Measurements from ENCODE around the gene DPM1. TPM values are rescaled to one million over a fixed set of nuclear protein-coding genes. Genes with fewer than 3 reads are reported as not detected.

The DPM1 gene
- total RNA-seq, 1 donor from 2014 or later, result 44.9 TPM

GRCh38 chr20:50967586-50967985, 9.3 kb upstream of the DPM1 start:
- TF ChIP-seq, protein P1, sequence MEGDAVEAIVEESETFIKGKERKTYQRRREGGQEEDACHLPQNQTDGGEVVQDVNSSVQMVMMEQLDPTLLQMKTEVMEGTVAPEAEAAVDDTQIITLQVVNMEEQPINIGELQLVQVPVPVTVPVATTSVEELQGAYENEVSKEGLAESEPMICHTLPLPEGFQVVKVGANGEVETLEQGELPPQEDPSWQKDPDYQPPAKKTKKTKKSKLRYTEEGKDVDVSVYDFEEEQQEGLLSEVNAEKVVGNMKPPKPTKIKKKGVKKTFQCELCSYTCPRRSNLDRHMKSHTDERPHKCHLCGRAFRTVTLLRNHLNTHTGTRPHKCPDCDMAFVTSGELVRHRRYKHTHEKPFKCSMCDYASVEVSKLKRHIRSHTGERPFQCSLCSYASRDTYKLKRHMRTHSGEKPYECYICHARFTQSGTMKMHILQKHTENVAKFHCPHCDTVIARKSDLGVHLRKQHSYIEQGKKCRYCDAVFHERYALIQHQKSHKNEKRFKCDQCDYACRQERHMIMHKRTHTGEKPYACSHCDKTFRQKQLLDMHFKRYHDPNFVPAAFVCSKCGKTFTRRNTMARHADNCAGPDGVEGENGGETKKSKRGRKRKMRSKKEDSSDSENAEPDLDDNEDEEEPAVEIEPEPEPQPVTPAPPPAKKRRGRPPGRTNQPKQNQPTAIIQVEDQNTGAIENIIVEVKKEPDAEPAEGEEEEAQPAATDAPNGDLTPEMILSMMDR (IDR thresholded peaks at IDR 0.05; ENCODE audit: borderline replicate concordance), result no peak
- peaks cover under 1% of the 10 kb centered on the region for H3K36me3 ChIP-seq
- intact Hi-C loops (cut with micrococcal nuclease), result no loop called here
- no peak for DNase-seq
- no peaks in the 10 kb centered on the region for H3K27me3 ChIP-seq (ENCODE audit: low read depth)
- no peaks in the 10 kb centered on the region for H3K9me3 ChIP-seq (replicated peaks)
- no peaks in the 10 kb centered on the region for H3K4me1 ChIP-seq
- H3K27ac ChIP-seq (replicated peaks), result no peak overlapping the region
- H3K4me3 ChIP-seq, result no peak overlapping the region

- Histone ChIP-seq H3K27ac (replicated peaks) (peak overlapping the region; percentile 96), H3K4me1 (peaks cover 68% of the 10 kb centered on the region), H3K4me3 (peak overlapping the region; percentile 96), H3K36me3 (peaks cover 20% of the 10 kb centered on the region), H3K9me3 (replicated peaks) (peaks cover 3% of the 10 kb centered on the region), H3K27me3 (ENCODE audit: low read depth) (no peaks in the 10 kb centered on the region)
- TF ChIP-seq, protein P1 (IDR thresholded peaks at IDR 0.05; ENCODE audit: borderline replicate concordance), result no peak
- intact Hi-C loops (cut with micrococcal nuclease), result no loop called here
- no peak for DNase-seq
Measured at GRCh38 chr20:50959543-50960126, 1.3 kb upstream of the DPM1 start.

GRCh38 chr20:50958615-50959542, 547 bp upstream of the DPM1 start, which contains the start of gene MOCS3:
MOCS3 (plus strand) TSS chr20:50958818; CDS start chr20:50958843, 25 bp downstream.
- H3K4me1 ChIP-seq, result peaks cover 69% of the 10 kb centered on the region
- peak; percentile 69 for DNase-seq
- H3K36me3 ChIP-seq, result peaks cover 28% of the 10 kb centered on the region
- intact Hi-C loops (cut with micrococcal nuclease), result no loop called here
- no peaks in the 10 kb centered on the region for H3K27me3 ChIP-seq (ENCODE audit: low read depth)
- peaks cover 3% of the 10 kb centered on the region for H3K9me3 ChIP-seq (replicated peaks)
- H3K4me3 ChIP-seq, result peak within 1 kb of the TSS; percentile 96
- TF ChIP-seq, protein P1 (IDR thresholded peaks at IDR 0.05; ENCODE audit: borderline replicate concordance), result no peak
- H3K27ac ChIP-seq (replicated peaks), result peak within 1 kb of the TSS; percentile 96

DNA sequence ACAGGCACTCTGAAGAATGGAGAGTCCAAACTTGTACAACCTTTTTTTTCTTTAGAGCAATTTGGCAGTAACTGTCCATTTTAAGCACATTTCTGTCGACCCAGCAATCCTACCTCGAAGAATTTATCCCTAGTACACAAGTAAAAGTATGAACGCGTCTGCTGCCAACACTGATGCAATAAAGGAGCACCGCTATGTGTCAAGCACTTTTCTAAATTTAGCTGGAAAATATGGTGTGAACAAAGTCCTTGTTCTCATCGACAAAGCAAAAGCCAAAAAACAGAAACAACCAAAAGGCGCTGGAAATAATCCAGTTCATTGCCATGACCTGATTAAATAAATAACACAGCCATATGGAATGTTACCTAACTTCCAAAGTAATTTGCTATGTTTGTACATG, 1.1 kb downstream of the DPM1 start:
- peak overlapping the region; percentile 96 for H3K27ac ChIP-seq (replicated peaks)
- H3K9me3 ChIP-seq (replicated peaks), result peaks cover 2% of the 10 kb centered on the region
- H3K27me3 ChIP-seq (ENCODE audit: low read depth), result no peaks in the 10 kb centered on the region
- intact Hi-C loops (cut with micrococcal nuclease), result no loop called here
- no peak for DNase-seq
- peaks cover 73% of the 10 kb centered on the region for H3K4me1 ChIP-seq
- TF ChIP-seq, protein P1 (IDR thresholded peaks at IDR 0.05; ENCODE audit: borderline replicate concordance), result no peak
- H3K4me3 ChIP-seq, result peak overlapping the region; percentile 96
- peaks cover 39% of the 10 kb centered on the region for H3K36me3 ChIP-seq

- TF ChIP-seq, protein P1 (IDR thresholded peaks at IDR 0.05; ENCODE audit: borderline replicate concordance), result no peak
- Histone ChIP-seq H3K27me3 (ENCODE audit: low read depth) (no peaks in the 10 kb centered on the region), H3K9me3 (replicated peaks) (no peaks in the 10 kb centered on the region), H3K27ac (replicated peaks) (no peak overlapping the region), H3K36me3 (peaks cover 58% of the 10 kb centered on the region), H3K4me1 (peaks cover 53% of the 10 kb centered on the region), H3K4me3 (no peak overlapping the region)
- intact Hi-C loops (cut with micrococcal nuclease), result no loop called here
- DNase-seq, result no peak
Measured at GRCh38 chr20:50953821-50954220, 4.5 kb downstream of the DPM1 start.
